Kidney glomerular epithelial cell (primary cell): ENCODE measurements around the gene PJVK.

Source experiments
- DNase-seq: peaks from one replicate; lab custom pipeline; 2025; lab: John Stamatoyannopoulos, UW

PJVK gene

DNA sequence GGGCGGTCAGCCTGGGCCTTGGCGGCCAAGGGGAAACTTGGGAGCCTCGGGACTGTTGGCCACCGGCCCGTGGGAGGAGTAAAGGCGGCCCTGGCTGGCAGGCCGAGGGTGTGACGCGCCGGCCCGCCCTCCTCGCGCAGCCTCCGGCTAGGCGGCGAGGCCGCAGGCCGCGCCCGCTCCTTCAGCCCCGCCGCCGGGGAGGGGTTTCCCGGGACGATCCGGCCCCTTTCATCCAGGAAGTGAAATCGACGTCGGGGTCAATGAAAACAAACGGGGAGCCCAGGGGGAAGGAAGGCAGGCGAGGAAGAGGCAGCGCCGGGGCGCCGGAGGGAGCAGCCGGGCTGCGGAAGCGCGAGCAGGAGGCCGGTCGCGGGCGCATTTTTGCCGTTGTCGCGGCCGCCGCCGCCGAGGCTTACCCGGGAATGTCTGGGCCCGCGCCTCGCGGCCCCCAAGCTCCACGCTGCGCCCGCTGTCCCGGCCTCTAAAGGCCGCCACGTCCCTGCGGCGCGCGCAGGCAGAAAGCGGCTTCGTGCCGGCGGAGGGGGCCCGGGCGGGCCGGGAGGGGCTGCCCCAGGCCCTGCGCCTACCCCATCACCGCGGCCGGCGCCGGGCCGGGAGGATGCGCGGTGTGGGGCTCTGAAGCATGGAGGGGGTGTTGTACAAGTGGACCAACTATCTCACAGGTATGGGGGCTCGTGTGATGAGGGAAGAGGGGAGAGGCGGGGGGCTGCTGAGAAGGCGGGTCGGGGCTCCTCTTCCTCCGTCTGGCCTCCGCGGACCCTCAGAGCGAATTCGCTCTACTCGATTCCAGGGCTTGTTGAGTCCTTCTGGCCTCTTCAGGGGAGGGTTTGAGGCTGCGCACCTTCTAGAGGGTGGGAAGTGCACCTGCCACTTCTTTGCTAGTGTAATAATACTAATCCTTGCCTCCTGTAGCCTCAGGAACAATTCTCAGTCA, 29.3 kb downstream of the PJVK start, which contains the start of gene PLEKHA3:
Gene PLEKHA3, plus strand, starts transcription at position 231 of the 955 bp plus-strand sequence. Its CDS starts 413 bp downstream, at position 644.
- peak; percentile 81 for DNase-seq

DNA sequence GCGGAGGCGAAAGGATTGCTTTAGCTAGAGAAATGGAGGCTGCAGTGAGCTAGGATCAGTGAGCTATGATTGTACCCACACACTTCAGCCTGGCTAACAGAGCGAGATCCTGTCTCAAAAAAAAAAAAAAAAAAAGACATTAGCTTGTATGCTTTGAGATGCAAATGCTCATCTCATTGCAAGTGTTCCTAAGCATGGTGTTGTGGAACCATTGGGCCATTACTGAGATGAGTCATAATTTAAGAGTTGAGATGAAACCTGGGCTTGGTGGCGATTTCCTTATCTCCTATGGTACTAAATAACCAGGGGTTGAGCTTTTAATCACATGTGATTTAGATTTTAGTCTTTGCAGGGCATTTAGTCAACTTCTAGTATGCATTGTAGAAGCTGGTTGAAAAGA, 31.3 kb downstream of the PJVK start:
- no peak for DNase-seq

DNA sequence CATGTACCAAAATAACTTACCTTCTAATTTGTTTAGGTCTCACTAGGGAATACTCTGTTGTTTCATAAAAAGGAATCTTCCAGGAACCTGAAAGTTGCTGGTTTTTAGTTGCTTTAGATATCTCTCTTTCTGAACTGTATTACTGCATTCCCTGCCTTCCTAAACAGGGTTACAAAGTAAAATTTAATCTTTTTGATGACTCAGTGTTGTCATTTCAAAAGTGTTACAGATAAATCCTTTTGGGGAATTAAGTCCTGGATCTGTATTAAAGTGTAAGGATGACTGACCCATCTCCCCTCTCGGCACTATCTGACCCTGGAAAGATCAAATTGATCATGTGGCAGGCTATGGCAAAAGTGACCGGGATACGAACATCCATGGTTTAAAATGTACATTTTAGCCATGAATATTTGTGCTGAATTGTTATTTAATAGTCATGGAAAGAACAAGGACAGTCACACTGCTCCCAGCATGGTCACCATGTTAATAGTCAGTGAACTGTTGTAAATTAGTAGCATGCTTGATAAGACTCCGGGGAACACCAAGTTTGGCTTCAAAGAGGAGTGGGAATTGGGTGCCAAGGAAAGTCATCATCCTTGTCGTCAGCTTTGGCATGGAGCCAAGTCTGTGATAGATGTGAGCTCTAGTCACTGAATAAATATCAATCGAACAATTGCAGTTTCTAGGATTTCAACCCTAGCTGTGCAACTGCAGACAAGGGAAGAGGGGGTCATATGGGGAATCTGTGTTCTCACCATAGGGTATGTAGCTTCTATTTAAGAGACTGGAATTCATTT, 33.3 kb downstream of the PJVK start:
- no peak for DNase-seq

DNA sequence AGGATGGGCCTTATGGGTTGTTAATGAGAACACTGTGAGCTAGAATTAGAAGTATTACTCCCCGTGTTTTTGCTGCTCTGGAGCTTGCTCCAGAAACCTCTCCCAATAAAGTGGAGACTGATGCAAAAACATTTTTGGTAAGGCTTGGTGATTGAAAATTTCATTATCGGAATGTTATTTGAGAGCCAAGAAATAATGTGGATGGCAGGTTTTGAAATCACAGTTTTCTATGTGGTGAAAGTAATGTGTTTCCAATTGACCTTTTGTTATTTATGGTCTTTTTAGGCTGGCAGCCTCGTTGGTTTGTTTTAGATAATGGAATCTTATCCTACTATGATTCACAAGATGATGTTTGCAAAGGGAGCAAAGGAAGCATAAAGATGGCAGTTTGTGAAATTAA, 34.2 kb downstream of the PJVK start:
- no peak for DNase-seq

DNA sequence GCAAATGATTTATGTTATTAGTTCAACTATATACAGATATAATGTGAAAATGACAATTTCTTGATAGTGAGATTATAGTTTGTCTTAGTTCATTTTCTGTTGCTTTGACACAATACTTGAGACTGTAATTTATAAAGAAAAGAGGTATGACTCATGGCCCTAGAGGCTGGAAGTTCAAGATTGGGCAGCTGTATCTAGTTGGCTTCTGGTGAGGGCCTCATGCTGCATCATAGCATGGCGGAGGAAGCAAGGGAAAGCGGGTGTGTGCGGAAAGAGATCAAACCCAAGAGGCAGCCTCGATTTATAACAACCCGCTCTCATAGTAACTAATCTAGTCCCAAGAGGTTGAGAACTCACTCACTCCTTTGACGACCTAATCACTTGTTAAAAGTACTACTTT, 40.4 kb downstream of the PJVK start:
- DNase-seq, result no peak

DNA sequence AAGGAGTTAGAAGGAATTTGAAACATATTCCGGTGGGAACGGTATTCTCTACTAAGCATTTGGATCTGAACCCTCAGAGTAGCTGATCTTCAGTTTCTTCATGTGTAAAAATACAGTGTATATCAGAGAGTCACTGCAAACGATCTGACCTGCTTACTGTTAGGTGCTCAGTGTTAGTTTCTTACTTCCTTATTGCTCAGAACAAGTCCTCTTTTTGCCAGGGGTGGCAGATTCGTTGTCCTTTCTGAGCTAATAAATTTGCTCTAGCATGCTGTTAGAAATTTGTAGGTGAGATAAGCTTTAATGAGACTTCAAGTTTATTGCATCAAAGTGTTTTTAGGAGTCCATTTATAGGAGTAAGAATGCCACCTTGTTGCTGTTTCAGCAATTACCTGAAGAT, 44.9 kb downstream of the PJVK start:
- DNase-seq, result no peak

DNA sequence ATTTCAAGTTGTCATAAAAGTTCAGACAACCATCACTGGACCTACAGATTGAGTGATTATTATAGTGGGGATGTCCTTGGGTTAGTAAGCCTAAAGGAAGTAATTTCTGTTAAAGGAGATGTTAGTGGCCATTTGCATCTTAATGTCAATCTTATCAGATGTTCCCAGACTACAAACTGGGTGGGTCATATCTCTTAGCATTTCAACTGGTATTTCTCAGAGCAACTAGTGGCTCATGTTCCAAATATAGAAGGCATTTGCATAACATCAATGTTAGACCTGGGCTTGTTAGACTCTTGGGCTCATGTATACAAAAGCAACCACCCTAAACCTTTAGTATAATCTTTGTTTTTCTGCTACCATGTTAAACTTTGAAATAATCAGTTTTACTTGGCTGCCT, 47.0 kb downstream of the PJVK start:
- no peak for DNase-seq

DNA sequence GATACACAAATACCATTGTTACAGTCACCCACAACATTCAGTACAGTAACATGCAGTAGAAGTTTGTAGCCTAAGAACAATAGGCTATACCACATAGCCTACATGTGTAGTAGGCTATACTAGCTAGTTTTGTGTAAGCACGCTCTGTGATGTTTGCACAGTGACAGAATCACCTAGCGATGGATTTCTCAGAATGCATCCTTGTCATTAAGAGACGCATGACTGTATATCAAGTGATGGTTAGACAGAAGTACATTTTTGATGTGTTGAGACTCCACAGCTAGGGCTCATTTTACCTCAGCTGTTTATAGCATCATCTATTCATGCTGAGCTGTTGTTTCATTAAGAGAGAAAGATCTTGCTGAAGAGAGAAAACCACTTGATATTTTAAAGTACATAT, 48.5 kb downstream of the PJVK start:
- DNase-seq, result no peak

DNA sequence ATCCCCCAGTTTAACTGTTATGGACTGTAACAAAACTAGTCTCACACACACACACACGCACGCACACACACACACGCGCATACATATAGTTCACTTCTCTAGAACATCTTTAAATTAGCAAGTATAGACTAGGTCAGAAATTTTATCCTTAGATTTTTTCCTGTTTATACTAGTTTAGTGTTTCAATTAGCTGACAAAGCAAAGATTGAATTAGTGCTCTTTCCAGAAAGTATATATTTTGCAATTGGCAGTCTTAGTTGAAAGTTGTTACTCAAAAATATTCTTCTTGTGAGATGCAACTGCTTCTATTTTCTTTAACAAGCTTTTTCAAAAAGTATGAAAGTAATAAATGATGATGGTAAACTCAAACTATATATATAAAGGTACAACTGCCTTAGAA, 51.6 kb downstream of the PJVK start:
- no peak for DNase-seq

DNA sequence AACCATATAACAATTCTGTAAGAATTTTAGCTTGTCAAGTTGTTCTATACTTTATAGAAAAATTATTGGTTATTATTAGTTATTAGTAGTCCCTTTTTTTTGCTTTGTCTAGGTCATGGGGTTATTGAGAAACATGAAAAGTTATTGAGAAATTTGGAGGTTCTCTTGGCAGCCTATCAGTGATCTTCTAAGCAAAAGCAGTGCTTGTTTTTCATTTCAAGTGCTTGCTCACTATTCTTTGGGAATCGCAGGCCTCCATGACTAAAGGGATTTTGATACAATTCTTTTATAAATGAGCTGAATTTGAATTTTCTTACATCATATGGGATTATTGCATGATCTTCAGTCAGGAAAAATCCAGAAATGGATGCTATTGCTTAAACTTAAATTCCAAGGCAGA, 54.9 kb downstream of the PJVK start:
- DNase-seq, result no peak

DNA sequence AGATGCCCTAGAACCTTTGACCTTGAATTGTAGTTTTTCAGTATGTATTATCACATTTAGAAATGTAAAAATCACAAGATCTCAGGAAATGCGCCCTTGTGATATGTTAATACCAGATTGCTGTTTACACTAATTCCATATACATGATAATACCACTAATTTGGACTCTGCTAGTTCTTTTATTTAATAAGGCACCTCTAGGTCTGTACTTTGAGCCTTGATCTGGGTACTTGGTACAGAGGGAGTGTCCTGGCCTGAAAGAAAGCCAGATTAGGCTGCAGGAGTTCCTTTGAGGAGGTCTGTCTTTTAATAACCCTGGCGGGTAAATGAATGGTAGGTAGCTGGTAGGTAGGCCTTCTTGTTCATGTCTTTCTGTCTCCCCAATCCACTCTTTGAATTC, 55.3 kb downstream of the PJVK start:
- DNase-seq, result no peak

DNA sequence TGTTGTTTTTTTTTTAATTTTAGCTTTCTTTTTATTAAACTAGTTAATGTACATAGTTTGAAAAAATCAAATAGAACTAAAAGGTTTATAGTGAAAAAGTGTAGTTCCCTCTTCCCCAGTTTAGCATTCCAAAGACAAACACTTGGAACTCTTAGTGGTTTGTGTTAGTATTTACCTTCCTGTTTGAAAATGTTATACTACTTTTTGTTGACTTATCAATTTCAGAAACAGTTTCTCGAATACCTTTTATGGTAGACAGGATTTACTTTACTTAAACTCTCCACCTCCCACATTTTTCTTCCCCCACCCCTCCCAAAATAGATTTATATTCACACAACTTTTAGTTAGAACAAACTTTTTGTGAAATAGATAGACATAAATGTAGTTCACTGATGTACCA, 55.8 kb downstream of the PJVK start:
- no peak for DNase-seq

DNA sequence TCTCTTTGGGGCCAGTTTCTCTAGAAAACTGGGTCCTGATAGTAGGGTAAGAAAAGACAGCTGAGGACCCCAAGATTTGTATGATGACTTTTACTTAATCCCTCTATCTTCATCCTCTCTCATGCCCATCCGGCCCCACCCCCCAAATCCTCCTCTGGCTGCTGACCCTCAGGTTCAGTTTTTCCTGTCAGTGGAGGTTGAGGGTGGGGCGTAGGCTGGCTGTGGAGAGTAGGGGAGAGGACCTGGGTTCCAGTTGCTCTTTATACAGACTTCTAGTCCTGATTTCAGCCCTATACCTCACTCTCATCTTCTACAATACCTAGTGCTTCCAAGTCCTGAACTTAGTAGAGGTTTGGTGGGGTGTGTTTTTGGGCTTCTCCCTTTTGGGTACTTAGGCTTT, 57.5 kb downstream of the PJVK start:
- no peak for DNase-seq

DNA sequence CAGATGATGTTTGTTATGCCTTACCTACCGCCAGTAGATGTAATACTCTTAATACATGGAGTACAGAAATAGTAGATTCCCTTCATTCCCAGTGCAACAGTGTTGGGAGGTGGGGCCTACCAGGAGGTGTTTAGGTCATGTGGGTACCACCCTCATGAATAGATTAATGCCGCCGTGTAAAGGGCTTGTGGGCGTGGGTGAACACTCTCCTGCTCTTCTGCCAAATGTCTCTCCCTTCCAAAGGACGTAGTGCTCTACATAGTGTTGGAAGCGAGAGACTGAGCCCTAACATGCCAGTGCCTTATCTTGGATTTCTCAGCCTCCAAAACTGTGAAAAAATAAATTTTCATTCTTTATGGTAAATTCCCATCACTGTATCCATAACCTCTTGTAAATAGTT, 59.2 kb downstream of the PJVK start:
- DNase-seq, result no peak
